SK-N-MC (cell line): ENCODE data around the gene THEM4.

Experiments
- DNase-seq: peaks from one replicate; pipeline ENCODE4 v3.0.0-alpha.2; 2011; ENCODE audit warnings: low read depth, low spot score
- H3K27ac ChIP-seq: fragments of 200-600 bp; sonication (generic); 2 replicates; pipeline ENCODE4 v1.5.1; 2016; ENCODE audit warnings: mixed run types
- H3K36me3 ChIP-seq: fragments of 200-600 bp; sonication (generic); 2 replicates; pipeline ENCODE4 v1.6.1; 2017; ENCODE audit warnings: antibody characterized with exemption, low read length, mixed read lengths; ENCODE audit not compliant: insufficient read depth
- H3K4me3 ChIP-seq: fragments of 200-600 bp; sonication (generic); 2 replicates; pipeline ENCODE4 v1.5.1; 2016
- H3K9ac ChIP-seq: fragments of 200-600 bp; sonication (generic); 2 replicates; pipeline ENCODE4 v1.8.0; 2017; ENCODE audit warnings: mixed run types, mixed read lengths; ENCODE audit not compliant: insufficient read length
- H3K9me3 ChIP-seq: fragments of 200-600 bp; sonication (generic); 2 replicates; pipeline ENCODE4 v1.6.1; 2017; ENCODE audit warnings: low read depth, mild to moderate bottlenecking, antibody characterized with exemption, low read length, moderate library complexity, mixed read lengths
- EZH2 ChIP-seq: fragments of 200-600 bp; sonication (generic); IDR thresholded peaks from one replicate; pipeline ENCODE4 v1.6.1; 2017; ENCODE audit warnings: antibody characterized with exemption
- FOXP2 ChIP-seq: optimal IDR thresholded peaks from 2 replicates; pipeline ENCODE3; 2011; ENCODE audit warnings: mild to moderate bottlenecking, moderate library complexity; ENCODE audit not compliant: insufficient read depth; ENCODE audit errors: extremely low read length, control extremely low read depth
- POLR2AphosphoS5 ChIP-seq: IDR thresholded peaks from 2 replicates; pipeline ENCODE4 v1.6.1; 2012; ENCODE audit warnings: mild to moderate bottlenecking, low read depth, low read length, borderline replicate concordance

The THEM4 gene

DNA sequence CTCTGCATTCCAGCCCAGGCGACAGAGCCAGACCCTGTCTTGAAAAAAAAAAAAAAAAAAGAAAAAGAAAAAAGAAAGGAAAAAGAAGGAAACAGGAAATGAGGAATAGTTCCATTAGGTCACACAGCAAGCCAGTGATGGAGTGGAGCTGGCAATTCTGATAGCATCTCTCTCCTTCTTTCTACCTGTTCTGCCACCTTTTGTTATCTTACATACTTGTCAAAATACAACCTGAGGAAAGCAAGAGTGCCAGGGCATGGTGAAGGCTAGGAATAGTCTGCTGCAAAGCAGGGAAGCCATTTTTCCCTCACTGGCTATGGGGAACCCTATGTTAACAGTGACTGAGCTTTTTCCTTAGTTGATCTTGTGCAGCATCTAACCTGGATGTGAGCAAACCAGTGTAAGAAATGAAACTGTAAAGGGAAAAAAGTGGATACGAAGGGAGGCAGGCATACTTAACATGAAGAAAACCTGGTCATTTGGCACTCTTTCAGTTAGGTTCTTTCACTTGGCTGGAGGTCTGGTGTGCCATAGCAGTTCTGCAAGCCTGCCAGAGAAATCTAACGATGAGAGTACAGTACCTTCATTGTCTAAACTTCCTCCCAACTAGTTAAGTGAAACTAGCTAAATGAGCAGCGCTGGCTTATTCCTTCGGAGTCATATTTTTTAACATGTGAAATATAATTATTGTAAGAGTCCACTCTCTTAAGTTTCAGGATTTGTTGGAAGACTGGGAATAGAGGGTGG lies 37.9 kb downstream of the THEM4 start:
- no peak for DNase-seq
- TF ChIP-seq POLR2AphosphoS5 (no peak), EZH2 (no peak), FOXP2 (no peak)
- no peaks in the 10 kb centered on the region for H3K36me3 ChIP-seq
- H3K4me3 ChIP-seq: no peak overlapping the region
- H3K9me3 ChIP-seq: no peaks in the 10 kb centered on the region
- no peak overlapping the region for H3K27ac ChIP-seq
- no peak overlapping the region for H3K9ac ChIP-seq

DNA sequence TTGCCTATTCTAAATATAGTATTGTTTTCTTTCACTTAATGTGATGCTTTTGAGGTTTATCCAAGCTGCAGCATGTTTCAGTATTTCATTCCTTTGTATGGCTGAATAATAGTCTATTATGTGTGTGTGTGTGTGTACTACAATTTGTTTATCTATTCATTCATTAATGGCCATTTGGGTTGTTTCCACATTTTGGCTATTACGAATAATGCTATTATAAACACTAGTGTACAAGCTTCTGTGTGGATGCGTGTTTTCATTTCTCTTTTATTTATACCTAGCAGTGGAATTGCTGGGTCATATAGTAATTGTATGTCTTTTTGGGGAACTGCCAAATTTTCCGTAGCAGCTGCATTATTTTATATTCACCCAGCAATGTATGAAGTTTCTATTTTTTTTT lies 40.8 kb downstream of the THEM4 start:
- no peaks in the 10 kb centered on the region for H3K36me3 ChIP-seq
- H3K9me3 ChIP-seq: no peaks in the 10 kb centered on the region
- no peak overlapping the region for H3K4me3 ChIP-seq
- no peak for DNase-seq
- H3K27ac ChIP-seq: no peak overlapping the region
- no peak overlapping the region for H3K9ac ChIP-seq
- TF ChIP-seq FOXP2: no peak
- no peak for TF ChIP-seq POLR2AphosphoS5
- TF ChIP-seq EZH2: no peak

DNA sequence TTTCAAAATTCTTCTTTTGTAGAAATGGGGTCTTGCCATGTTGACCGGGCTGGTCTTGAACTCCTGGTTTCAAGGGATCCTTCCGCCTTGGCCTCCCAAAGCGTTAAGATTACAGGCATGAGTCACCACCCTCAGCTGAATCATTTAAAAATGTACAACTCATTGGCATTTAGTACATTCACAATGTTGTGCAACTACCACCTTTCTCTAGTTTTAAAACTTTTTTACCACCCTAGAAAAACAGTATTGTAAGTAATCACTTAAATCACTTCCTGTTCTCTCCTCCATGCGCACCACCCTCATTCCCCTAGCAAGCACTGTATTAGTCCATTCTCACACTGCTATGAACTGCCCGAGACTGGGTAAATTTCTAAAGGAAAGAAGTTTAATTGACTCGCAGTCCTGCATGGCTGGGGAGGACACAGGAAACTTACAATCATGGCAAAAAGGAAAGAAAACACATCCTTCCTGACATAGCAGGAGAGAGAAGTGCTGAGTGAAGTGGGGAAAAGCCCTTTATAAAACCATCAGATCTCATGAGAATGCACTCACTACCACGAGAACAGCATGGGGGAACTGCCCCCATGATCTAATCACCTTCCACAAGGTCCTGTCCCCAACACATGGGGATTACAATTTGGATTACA lies 41.4 kb downstream of the THEM4 start:
- no peak overlapping the region for H3K9ac ChIP-seq
- no peaks in the 10 kb centered on the region for H3K9me3 ChIP-seq
- no peak for TF ChIP-seq EZH2
- TF ChIP-seq FOXP2: no peak
- H3K27ac ChIP-seq: no peak overlapping the region
- no peak overlapping the region for H3K4me3 ChIP-seq
- DNase-seq: no peak
- H3K36me3 ChIP-seq: no peaks in the 10 kb centered on the region

DNA sequence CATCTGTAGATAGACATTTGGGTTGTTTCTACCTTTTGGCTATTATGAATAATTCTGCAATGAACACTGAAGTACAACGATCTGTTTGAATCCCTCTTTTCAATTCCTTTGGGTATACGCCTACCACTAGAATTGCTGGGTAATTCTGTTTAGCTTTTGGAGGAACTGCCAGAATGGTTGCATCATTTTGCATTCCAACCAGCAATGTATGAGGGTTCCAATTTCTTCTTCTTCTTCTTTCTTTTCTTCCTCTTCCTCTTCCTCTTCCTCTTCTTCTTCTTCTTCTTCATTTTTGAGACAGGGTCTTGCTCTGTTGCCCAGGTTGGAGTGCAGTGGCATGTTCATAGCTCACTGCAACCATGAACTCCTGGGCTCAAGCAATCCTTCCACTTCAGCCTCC lies 42.0 kb downstream of the THEM4 start:
- TF ChIP-seq POLR2AphosphoS5: no peak
- TF ChIP-seq EZH2: no peak
- TF ChIP-seq FOXP2: no peak
- Histone ChIP-seq H3K9ac (no peak overlapping the region), H3K36me3 (no peaks in the 10 kb centered on the region), H3K27ac (no peak overlapping the region), H3K9me3 (no peaks in the 10 kb centered on the region), H3K4me3 (no peak overlapping the region)
- no peak for DNase-seq

DNA sequence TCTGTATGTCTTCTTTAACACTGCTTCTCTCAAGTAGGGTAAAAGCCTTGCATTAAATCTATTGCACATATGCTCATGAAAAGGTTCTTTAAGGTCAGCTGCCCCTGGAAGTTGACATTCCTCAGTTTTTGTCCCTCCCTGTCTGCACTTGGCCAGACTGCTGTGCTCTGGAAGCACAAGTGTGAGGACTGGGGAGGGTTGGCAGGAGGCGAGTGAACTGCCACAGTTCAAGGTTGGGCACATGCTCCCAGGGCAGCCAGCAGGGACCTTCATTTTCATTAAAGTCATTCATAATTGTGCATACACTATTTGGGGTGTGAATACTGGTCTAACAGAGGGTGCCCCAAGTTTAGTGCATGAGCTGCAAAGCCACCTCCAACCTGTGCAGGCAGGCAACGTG lies 44.9 kb downstream of the THEM4 start:
- no peaks in the 10 kb centered on the region for H3K9me3 ChIP-seq
- TF ChIP-seq EZH2: no peak
- TF ChIP-seq FOXP2: no peak
- TF ChIP-seq POLR2AphosphoS5: no peak
- H3K9ac ChIP-seq: no peak overlapping the region
- no peak for DNase-seq
- no peak overlapping the region for H3K4me3 ChIP-seq
- no peak overlapping the region for H3K27ac ChIP-seq
- H3K36me3 ChIP-seq: no peaks in the 10 kb centered on the region

DNA sequence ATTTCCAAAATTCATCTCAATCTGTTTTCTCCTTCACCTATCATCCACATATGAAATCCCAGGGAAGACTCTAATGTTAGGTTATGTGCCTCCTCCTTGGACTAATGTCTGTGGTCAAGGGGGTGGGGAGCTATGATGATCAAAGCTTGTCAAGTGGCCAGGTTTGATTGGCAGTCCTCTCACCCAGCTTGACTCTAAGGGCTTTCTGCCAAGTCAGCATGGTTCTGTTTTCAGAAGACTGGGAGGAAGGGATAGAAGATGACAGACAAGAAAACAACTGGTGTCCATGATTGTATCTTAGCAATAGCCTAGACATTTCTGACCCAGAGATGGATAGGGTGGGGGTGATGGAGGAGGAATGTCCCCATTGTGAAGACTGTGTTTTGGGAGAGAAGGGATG lies 46.7 kb downstream of the THEM4 start:
- DNase-seq: no peak

DNA sequence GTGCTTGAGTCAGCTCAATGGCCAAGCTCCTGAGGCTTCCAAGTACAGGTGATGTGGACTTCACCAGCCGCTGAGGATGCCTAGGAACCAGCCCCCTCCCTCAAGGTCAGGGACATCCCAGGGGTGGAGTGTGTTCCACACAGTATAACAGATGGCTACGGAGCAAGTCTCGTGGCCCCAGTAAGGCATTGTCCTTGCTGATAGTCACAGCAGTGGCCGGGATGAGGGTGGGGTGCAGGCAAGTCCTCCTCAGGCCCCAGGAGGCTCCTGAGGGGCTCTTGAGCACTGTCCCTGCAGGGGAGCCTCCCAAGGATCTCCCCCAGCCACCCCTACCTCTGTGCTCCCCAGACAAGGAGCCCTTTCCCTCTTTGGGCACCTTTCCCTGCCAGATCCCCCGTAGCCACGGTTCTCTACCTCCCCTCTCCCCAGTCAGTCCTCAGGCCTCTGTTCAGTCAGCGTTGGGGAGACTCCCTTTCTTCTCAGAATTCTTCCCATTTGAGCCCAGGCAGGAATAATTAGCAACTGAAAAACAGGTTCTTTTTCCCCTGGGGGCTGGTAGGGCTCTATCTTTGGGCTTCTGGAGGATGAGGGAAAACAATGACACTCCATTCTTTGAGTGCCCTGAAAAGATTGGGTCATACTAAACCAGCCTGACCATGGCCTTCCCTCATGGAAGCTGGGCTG lies 48.7 kb downstream of the THEM4 start:
- H3K36me3 ChIP-seq: no peaks in the 10 kb centered on the region
- H3K4me3 ChIP-seq: no peak overlapping the region
- no peaks in the 10 kb centered on the region for H3K9me3 ChIP-seq
- TF ChIP-seq FOXP2 (no peak), POLR2AphosphoS5 (no peak), EZH2 (no peak)
- DNase-seq: no peak
- H3K27ac ChIP-seq: no peak overlapping the region
- H3K9ac ChIP-seq: no peak overlapping the region

More for the DNA sequence above, 46.7 kb downstream of the THEM4 start:
- Histone ChIP-seq H3K27ac (no peak overlapping the region), H3K9ac (no peak overlapping the region), H3K4me3 (no peak overlapping the region), H3K36me3 (no peaks in the 10 kb centered on the region), H3K9me3 (no peaks in the 10 kb centered on the region)
- TF ChIP-seq FOXP2 (no peak), POLR2AphosphoS5 (no peak), EZH2 (no peak)

DNA sequence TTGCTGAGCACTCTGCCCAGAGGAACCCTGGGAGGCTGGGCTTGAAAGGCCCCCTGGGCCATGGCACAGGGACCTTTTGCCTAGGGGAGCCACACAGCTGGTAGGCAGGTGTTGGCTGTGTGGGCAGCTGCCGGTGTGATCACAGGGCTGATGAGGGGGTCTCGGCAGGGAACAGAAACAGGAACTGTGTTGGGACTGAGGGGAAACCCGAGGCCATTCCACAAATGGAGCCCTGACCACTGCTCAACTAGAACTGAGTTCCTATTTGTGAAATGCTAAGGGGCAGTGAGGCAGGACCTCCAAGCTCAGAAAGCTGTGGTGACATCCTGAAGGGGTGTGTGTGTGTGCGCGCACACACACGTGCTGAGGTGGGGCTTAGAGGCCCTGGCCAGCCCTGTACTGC lies 49.4 kb downstream of the THEM4 start:
- TF ChIP-seq EZH2: no peak
- no peak for TF ChIP-seq FOXP2
- no peak for TF ChIP-seq POLR2AphosphoS5
- Histone ChIP-seq H3K4me3 (no peak overlapping the region), H3K9ac (no peak overlapping the region)

DNA sequence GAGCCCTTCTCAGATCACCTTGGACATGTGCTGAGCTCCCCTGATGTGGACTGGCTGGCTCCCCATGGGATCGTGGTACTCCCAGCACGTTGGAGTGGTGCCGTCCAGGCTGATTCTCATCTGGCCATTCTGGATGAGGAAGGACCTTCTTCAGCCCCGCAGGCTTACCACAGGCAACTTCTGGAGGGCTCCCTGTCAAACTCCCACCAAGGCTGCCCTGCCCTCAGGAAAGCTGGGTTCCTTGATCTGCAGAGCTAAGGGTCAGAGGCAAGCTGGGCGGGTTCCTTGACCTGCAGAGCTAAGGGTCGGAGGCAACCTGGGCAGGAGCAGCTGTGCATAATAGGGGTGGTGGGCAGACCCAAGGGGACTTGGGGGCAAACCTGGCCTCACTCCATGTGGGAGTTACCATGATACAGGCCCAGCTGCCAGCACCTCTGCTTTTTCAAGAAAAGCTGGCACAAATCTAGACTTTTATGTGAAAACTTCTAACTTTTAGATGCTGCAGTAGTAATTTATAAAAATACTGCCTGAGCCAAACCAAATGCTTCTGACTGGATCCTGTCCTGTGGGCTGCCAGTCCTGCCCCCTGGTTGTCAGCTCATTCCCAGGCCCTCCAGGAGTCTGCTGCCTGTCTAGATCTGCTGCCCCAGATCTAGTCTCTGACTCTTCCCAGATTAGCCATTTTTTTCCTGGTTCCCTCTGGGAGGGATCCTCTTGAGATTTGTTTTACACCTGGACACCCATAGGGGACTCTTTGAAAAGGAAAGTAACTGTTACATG lies 50.2 kb downstream of the THEM4 start:
- Histone ChIP-seq H3K9me3 (no peaks in the 10 kb centered on the region), H3K9ac (no peak overlapping the region), H3K27ac (no peak overlapping the region), H3K36me3 (no peaks in the 10 kb centered on the region), H3K4me3 (no peak overlapping the region)
- TF ChIP-seq EZH2 (no peak), POLR2AphosphoS5 (no peak), FOXP2 (no peak)
- no peak for DNase-seq

More for the DNA sequence above, 49.4 kb downstream of the THEM4 start:
- DNase-seq: no peak
- H3K27ac ChIP-seq: no peak overlapping the region
- H3K9me3 ChIP-seq: no peaks in the 10 kb centered on the region
- H3K36me3 ChIP-seq: no peaks in the 10 kb centered on the region
